Measurements from ENCODE around the gene NEUROG2.

- TF ChIP-seq CTCF (IDR thresholded peaks at IDR 0.05) (no peak), POLR2A (IDR thresholded peaks at IDR 0.05) (no peak), POLR2AphosphoS5 (IDR thresholded peaks at IDR 0.05) (no peak)
Measured at GRCh38 chr4:112509243-112510141, 6.5 kb downstream of the NEUROG2 start.
